HCT116 (cell line): Measurements from ENCODE around the gene GPRC5A. TPM values are rescaled to one million over a fixed set of nuclear protein-coding genes. Genes with fewer than 3 reads are reported as not detected.

Source experiments
- ATAC-seq: fragments of 200-7000 bp; cut with Tn5 transposase; 2 replicates; pipeline ENCODE4 v1.9.1; 2020; ENCODE audit warnings: mild to moderate bottlenecking, moderate library complexity
- BruUV-seq: library from RNA; stranded (reverse); fragments of 400-500 nt; replicated peaks from 2 replicates; lab custom pipeline; 2021; lab: Mats Ljungman, UMichigan
- CTCF ChIA-PET: fragments of 300-600 bp; sonication (Branson Sonifier 250); formaldehyde crosslinking; loops from one replicate; lab custom pipeline; 2021; ENCODE audit warnings: antibody characterized with exemption; lab: Charles Lee
- POLR2A ChIA-PET: fragments of 300-600, 350-600 bp; sonication (Branson Sonifier 250); formaldehyde crosslinking; loops from one replicate; lab custom pipeline; 2021; ENCODE audit warnings: antibody characterized with exemption; lab: Charles Lee
- RAD21 ChIA-PET, 2 experiments: fragments of 300-600 bp; sonication (Branson Sonifier 250); formaldehyde crosslinking; loops; one replicate each; lab custom pipeline; 2023; ENCODE audit warnings: low total read pairs in 2 of 2; ENCODE audit not compliant: uncharacterized antibody in 2 of 2, unreplicated experiment in 2 of 2, low non-redundant PET in 1 of 2; lab: Charles Lee
- DNase-seq: peaks from one replicate; pipeline ENCODE4 v3.0.0-alpha.2; 2010; ENCODE audit warnings: low read depth, low spot score
- H2AFZ ChIP-seq: fragments of 200-600 bp; shearing (Covaris generic), sonication (generic); 2 replicates; pipeline ENCODE4 v1.6.1; 2017; ENCODE audit warnings: low read depth, mixed run types, mixed read lengths, antibody characterized with exemption, low read length; ENCODE audit not compliant: poor library complexity, severe bottlenecking
- H3K27ac ChIP-seq: 2 replicates; pipeline ENCODE4 v1.5.1; 2012; ENCODE audit warnings: low read depth, low read length
- H3K27me3 ChIP-seq: fragments of 200-600 bp; sonication (generic); 2 replicates; pipeline ENCODE4 v1.6.1; 2016; ENCODE audit warnings: mixed run types, low read length, mixed read lengths; ENCODE audit not compliant: insufficient read depth
- H3K36me3 ChIP-seq, 2 experiments: fragments of 200-500 bp in 1 of 2; fragments of 200-600 bp in 1 of 2; sonication (Bioruptor generic) in 1 of 2; sonication (generic) in 1 of 2; 2 replicates each; pipeline versions ENCODE4 v1.5.1 to v1.6.1; 2014 to 2016; ENCODE audit warnings: low read length in 2 of 2, inconsistent platforms in 1 of 2, mixed read lengths in 1 of 2, mixed run types in 1 of 2; ENCODE audit not compliant: insufficient read depth in 2 of 2, control insufficient read depth in 1 of 2
- H3K4me1 ChIP-seq, 2 experiments: fragments of 200-600 bp in 1 of 2; sonication (generic) in 1 of 2; 2 replicates each; pipeline versions ENCODE4 v1.5.1 to v1.6.1; 2012 to 2017; ENCODE audit warnings: low read length in 2 of 2, inconsistent platforms in 1 of 2, mild to moderate bottlenecking in 1 of 2, mixed read lengths in 1 of 2, mixed run types in 1 of 2, moderate library complexity in 1 of 2; ENCODE audit not compliant: insufficient read depth in 2 of 2, control insufficient read depth in 1 of 2
- H3K4me2 ChIP-seq: fragments of 200-600 bp; sonication (generic); 2 replicates; pipeline ENCODE4 v1.6.1; 2017; ENCODE audit warnings: mixed run types, low read length, mixed read lengths
- H3K4me3 ChIP-seq, 2 experiments: fragments of 200-600 bp in 1 of 2; sonication (generic) in 1 of 2; replicated peaks in 1 of 2; 2 replicates each; pipeline ENCODE4 v1.5.1; 2011 to 2016; ENCODE audit warnings: low read length in 2 of 2, control low read depth in 1 of 2, low read depth in 1 of 2, mild to moderate bottlenecking in 1 of 2, mixed read lengths in 1 of 2, mixed run types in 1 of 2
- H3K79me2 ChIP-seq: fragments of 200-600 bp; sonication (generic); 2 replicates; pipeline ENCODE4 v1.6.1; 2017; ENCODE audit warnings: mild to moderate bottlenecking, mixed run types, low read length, moderate library complexity, mixed read lengths; ENCODE audit not compliant: insufficient read depth
- H3K9ac ChIP-seq: fragments of 200-600 bp; sonication (generic); 2 replicates; pipeline ENCODE4 v1.6.1; 2016; ENCODE audit warnings: low read length, mixed read lengths
- H3K9me2 ChIP-seq: fragments of 200-600 bp; sonication (generic), shearing (Covaris generic); 2 replicates; pipeline ENCODE4 v1.6.1; 2017; ENCODE audit warnings: mixed run types, mild to moderate bottlenecking, moderate library complexity; ENCODE audit not compliant: insufficient read depth
- H3K9me3 ChIP-seq, 2 experiments: fragments of 200-500 bp in 1 of 2; fragments of 200-600 bp in 1 of 2; sonication (Bioruptor generic) in 1 of 2; sonication (generic) in 1 of 2; 2 replicates each; pipeline ENCODE4 v1.6.1; 2014 to 2017; ENCODE audit warnings: low read length in 2 of 2, mixed read lengths in 2 of 2, inconsistent platforms in 1 of 2, low read depth in 1 of 2, mild to moderate bottlenecking in 1 of 2, mixed run types in 1 of 2, moderate library complexity in 1 of 2; ENCODE audit not compliant: control insufficient read depth in 1 of 2, insufficient read depth in 1 of 2
- H4K20me1 ChIP-seq: fragments of 200-600 bp; sonication (generic), shearing (Covaris generic); 2 replicates; pipeline ENCODE4 v1.6.1; 2017; ENCODE audit warnings: mixed run types, mild to moderate bottlenecking, moderate library complexity; ENCODE audit not compliant: insufficient read depth
- CEBPB ChIP-seq: IDR thresholded peaks from 2 replicates; pipeline ENCODE4 v1.6.1; 2012; ENCODE audit warnings: low read depth
- ELF1 ChIP-seq: IDR thresholded peaks from 2 replicates; pipeline ENCODE4 v1.6.1; 2012; ENCODE audit warnings: low read depth, borderline replicate concordance
- EZH2phosphoT487 ChIP-seq: fragments of 200-600 bp; IDR thresholded peaks from 2 replicates; pipeline ENCODE4 v1.6.1; 2018; ENCODE audit warnings: antibody characterized with exemption, borderline replicate concordance
- FOSL1 ChIP-seq: IDR thresholded peaks from 2 replicates; pipeline ENCODE4 v1.6.1; 2012; ENCODE audit warnings: low read depth
- POLR2A ChIP-seq: IDR thresholded peaks from 2 replicates; pipeline ENCODE4 v1.7.0; 2011; ENCODE audit warnings: borderline replicate concordance; ENCODE audit not compliant: insufficient read depth, insufficient read length; ENCODE audit errors: extremely low read depth
- POLR2AphosphoS5 ChIP-seq: IDR thresholded peaks from 2 replicates; pipeline ENCODE4 v1.6.1; 2011; ENCODE audit warnings: mild to moderate bottlenecking, low read depth, low read length, moderate library complexity
- RAD21 ChIP-seq: IDR thresholded peaks from 2 replicates; pipeline ENCODE4 v1.6.1; 2012; ENCODE audit warnings: low read depth, mild to moderate bottlenecking
- REST ChIP-seq: IDR thresholded peaks from 2 replicates; pipeline ENCODE4 v1.6.1; 2012; ENCODE audit warnings: low read depth
- SP1 ChIP-seq: IDR thresholded peaks from 2 replicates; pipeline ENCODE4 v1.6.1; 2012; ENCODE audit warnings: low read depth
- SRF ChIP-seq: IDR thresholded peaks from 2 replicates; pipeline ENCODE4 v1.6.1; 2012; ENCODE audit warnings: low read depth
- YY1 ChIP-seq: IDR thresholded peaks from 2 replicates; pipeline ENCODE4 v1.6.1; 2011; ENCODE audit warnings: low read length, low read depth, moderate library complexity, mild to moderate bottlenecking; ENCODE audit not compliant: insufficient replicate concordance; ENCODE audit errors: extremely low read depth
- ZFX ChIP-seq: fragments of 450-650 bp; IDR thresholded peaks from 2 replicates; pipeline ENCODE4 v1.6.1; 2017
- ZNF274 ChIP-seq: fragments of 200-500 bp; sonication (Bioruptor generic); IDR thresholded peaks from 2 replicates; pipeline ENCODE4 v1.6.1; 2014; ENCODE audit warnings: mild to moderate bottlenecking, low read depth, low read length, inconsistent platforms
- intact Hi-C: fragments of 100-400 bp; cut with micrococcal nuclease; formaldehyde crosslinking; loops from 2 replicates; pipeline ENCODE4 v1.10.0; 2022
- total RNA-seq: library from RNA; stranded (reverse); gene quantifications from one replicate; pipeline ENCODE4 v1.2.1, GENCODE V29; 2021; ENCODE audit not compliant: unreplicated experiment
- TF ChIP-seq, protein P1 (sequence below), 3 experiments: fragments of 200-600 bp in 1 of 3; sonication (generic) in 1 of 3; IDR thresholded peaks in 2 of 3; conservative IDR thresholded peaks in 1 of 3; 2 replicates each; pipeline ENCODE4 v1.5.1; 2012 to 2017; ENCODE audit warnings: low read depth in 2 of 3, low read length in 2 of 3, antibody characterized with exemption in 1 of 3, borderline replicate concordance in 1 of 3, control low read depth in 1 of 3, mild to moderate bottlenecking in 1 of 3, mixed read lengths in 1 of 3, mixed run types in 1 of 3, moderate library complexity in 1 of 3; ENCODE audit not compliant: insufficient read depth in 1 of 3
- TF ChIP-seq, protein P2 (sequence below): IDR thresholded peaks from 2 replicates; pipeline ENCODE4 v1.6.1; 2012
- TF ChIP-seq, protein P3 (sequence below): IDR thresholded peaks from 2 replicates; pipeline ENCODE4 v1.6.1; 2011; ENCODE audit warnings: mild to moderate bottlenecking, low read length, moderate library complexity; ENCODE audit not compliant: insufficient replicate concordance; ENCODE audit errors: extremely low read depth

GPRC5A gene
- total RNA-seq, 1 experiment from 2014 or later, result 305 TPM

DNA sequence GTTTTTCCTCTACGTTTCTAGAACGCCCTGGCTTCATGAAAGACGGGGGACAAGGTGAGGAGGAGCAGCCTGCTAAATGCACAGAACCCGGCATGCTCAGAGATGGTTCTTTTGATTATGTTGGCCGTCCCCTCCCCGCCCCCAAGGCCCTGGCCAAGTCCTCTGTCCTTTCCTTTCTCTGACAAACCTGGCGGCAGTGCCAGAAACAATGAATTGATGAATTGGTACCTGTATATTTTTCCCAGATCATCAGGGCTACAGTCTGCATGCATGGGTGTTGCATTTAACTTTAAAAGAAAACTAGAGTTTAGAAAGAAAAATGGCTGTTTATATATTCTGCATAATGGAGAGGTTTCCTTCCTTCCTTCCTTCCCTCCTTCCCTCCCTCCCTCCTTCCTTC lies 31.6 kb downstream of the GPRC5A start:
- ChIA-PET POLR2A (no interaction called here), CTCF (no interaction called here), RAD21 (no interaction called here)
- H3K27me3 ChIP-seq, result no peaks in the 10 kb centered on the region
- H4K20me1 ChIP-seq, result no peaks in the 10 kb centered on the region; the same call in 1 of the 2 replicates
- intact Hi-C loops, result no loop called here
- H3K4me1 ChIP-seq, result peaks cover 7 to 30% of the 10 kb centered on the region in 2 experiments; a peak in 3 of 4 replicates
- H3K4me2 ChIP-seq, result no peak overlapping the region
- no peak for DNase-seq
- no TSS peak for BruUV-seq
- H3K9me2 ChIP-seq, result no peaks in the 10 kb centered on the region
- peaks cover 7% of the 10 kb centered on the region for H3K79me2 ChIP-seq
- H3K36me3 ChIP-seq, result peaks cover 4 to 14% of the 10 kb centered on the region in 2 experiments; a peak in 2 of 4 replicates
- no peak overlapping the region for H3K9ac ChIP-seq
- no peak for ATAC-seq
- H3K4me3 ChIP-seq, result no peak overlapping the region
- no peak overlapping the region for H3K27ac ChIP-seq
- no peak overlapping the region for H2AFZ ChIP-seq
- TF ChIP-seq FOSL1 (no peak), REST (no peak), EZH2phosphoT487 (no peak), ZNF274 (no peak), SRF (no peak), ZFX (no peak), SP1 (no peak), POLR2A (no peak), POLR2AphosphoS5 (no peak), YY1 (no peak), RAD21 (no peak), ELF1 (no peak), CEBPB (no peak)
- TF ChIP-seq, protein P1, sequence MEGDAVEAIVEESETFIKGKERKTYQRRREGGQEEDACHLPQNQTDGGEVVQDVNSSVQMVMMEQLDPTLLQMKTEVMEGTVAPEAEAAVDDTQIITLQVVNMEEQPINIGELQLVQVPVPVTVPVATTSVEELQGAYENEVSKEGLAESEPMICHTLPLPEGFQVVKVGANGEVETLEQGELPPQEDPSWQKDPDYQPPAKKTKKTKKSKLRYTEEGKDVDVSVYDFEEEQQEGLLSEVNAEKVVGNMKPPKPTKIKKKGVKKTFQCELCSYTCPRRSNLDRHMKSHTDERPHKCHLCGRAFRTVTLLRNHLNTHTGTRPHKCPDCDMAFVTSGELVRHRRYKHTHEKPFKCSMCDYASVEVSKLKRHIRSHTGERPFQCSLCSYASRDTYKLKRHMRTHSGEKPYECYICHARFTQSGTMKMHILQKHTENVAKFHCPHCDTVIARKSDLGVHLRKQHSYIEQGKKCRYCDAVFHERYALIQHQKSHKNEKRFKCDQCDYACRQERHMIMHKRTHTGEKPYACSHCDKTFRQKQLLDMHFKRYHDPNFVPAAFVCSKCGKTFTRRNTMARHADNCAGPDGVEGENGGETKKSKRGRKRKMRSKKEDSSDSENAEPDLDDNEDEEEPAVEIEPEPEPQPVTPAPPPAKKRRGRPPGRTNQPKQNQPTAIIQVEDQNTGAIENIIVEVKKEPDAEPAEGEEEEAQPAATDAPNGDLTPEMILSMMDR (IDR thresholded peaks at IDR 0.05 in 2 of 3, conservative IDR thresholded peaks at IDR 0.05 in 1 of 3; ENCODE audit: borderline replicate concordance in 1 of 3, insufficient read depth in 1 of 3, low read depth in 2 of 3, low read length in 2 of 3), result no peak
- TF ChIP-seq, protein P2, sequence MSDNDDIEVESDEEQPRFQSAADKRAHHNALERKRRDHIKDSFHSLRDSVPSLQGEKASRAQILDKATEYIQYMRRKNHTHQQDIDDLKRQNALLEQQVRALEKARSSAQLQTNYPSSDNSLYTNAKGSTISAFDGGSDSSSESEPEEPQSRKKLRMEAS, result no peak
- TF ChIP-seq, protein P3, sequence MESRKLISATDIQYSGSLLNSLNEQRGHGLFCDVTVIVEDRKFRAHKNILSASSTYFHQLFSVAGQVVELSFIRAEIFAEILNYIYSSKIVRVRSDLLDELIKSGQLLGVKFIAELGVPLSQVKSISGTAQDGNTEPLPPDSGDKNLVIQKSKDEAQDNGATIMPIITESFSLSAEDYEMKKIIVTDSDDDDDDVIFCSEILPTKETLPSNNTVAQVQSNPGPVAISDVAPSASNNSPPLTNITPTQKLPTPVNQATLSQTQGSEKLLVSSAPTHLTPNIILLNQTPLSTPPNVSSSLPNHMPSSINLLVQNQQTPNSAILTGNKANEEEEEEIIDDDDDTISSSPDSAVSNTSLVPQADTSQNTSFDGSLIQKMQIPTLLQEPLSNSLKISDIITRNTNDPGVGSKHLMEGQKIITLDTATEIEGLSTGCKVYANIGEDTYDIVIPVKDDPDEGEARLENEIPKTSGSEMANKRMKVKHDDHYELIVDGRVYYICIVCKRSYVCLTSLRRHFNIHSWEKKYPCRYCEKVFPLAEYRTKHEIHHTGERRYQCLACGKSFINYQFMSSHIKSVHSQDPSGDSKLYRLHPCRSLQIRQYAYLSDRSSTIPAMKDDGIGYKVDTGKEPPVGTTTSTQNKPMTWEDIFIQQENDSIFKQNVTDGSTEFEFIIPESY, result no peak
- no peaks in the 10 kb centered on the region for H3K9me3 ChIP-seq
